Measurements from ENCODE around the gene CEMIP2.
A peak's percentile ranks its signal among the peaks of the same experiment; 100 is the strongest.
"Not testable (repeated sequence)": the region's sequence is repeated elsewhere in the genome, so short reads cannot be mapped to it uniquely, and the experiment has no call there.

CEMIP2 gene

GRCh38 chr9:71716138-71716909 is 52.0 kb downstream of the CEMIP2 start:
- peak; percentile 6 for DNase-seq (ENCODE audit: low spot score)
- no peak for FAIRE-seq

DNA sequence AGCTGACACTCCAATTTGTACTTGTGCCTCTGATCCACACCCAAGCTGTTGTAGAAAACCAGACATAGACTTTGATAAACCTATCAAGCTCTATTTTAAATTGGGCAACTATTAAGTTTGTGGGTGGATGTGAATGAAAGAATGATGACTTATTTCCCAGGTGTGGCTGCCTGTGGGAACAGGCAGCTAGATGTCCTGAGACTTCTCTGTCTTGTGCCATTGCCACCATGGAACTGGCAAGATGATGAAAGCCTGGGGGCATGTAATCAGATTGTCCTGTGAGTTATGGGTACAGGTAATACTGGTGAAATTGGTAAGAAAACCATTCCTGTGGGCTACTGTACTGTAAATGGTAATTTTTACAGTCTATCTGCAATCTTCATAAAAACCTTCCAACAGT is 57.5 kb downstream of the CEMIP2 start:
- FAIRE-seq (no peak), DNase-seq (ENCODE audit: low spot score) (no peak)

- FAIRE-seq (no peak), DNase-seq (ENCODE audit: low spot score) (no peak)
Measured at GRCh38 chr9:71710201-71710600, 58.1 kb downstream of the CEMIP2 start.

DNA sequence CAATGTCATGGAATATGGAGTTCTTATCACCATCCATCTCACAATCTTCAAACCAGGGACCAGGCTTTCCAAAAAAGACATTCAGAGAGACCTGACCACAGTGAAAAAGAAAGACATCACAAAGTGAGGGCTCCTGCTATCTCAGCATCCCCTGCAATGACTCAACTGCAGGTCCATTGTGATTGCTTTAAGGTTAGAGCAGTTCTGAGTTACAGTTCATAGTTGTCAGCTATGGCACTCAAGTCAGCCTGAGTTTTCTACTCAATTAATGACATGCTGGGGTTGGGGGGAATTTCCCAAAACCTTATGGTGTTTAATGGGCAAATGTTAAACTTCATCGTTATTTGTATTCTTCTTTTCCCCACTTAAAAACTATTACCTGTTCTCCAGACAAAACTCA is 58.9 kb downstream of the CEMIP2 start:
- no peak for FAIRE-seq

DNA sequence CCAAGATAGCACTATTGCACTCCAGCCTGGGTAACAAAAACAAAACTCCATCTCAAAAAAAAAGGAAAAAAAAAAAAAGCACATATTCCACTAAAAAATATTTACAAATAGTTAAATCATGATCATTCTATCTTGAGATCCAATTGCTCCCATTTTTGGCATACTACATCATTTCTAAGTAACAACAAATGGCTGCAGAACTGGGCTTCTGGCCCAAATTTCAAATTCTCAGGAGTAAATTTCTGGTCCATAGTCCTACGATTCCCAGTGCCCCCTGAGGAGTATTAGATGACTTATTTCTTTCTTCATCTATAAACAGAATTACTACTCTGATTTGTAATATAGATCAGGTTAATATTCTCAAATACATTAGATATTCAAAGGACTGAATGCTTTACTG is 62.1 kb downstream of the CEMIP2 start:
- FAIRE-seq (no peak), DNase-seq (ENCODE audit: low spot score) (no peak)

More for the DNA sequence above, 58.9 kb downstream of the CEMIP2 start:
- no peak for DNase-seq (ENCODE audit: low spot score)

GRCh38 chr9:71704796-71705195 is 63.5 kb downstream of the CEMIP2 start:
- FAIRE-seq (no peak), DNase-seq (ENCODE audit: low spot score) (no peak)

- FAIRE-seq = no peak
- DNase-seq (ENCODE audit: low spot score) = no peak
Measured at GRCh38 chr9:71703172-71703872, 65.0 kb downstream of the CEMIP2 start.

GRCh38 chr9:71697882-71698281 is 70.4 kb downstream of the CEMIP2 start:
- FAIRE-seq (no peak), DNase-seq (ENCODE audit: low spot score) (no peak)

DNA sequence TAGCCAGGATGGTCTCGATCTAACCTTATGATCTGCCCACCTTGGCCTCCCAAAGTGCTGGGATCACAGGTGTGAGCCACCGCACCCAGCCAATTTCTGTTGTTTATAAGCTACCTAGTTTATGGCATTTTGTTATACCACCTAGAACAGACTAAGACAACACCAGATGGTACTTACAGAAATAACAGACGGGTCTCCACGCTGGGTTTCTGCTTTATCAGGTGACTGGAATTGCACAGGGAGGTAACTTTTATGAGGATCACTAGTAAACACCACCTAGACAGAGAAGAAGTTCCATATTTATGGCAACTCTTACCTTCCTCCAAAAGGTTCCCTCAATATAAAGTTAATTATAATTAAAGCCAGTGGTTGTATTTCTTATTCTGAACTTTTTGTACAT is 74.0 kb downstream of the CEMIP2 start:
- DNase-seq (ENCODE audit: low spot score) (no peak), FAIRE-seq (no peak)

GRCh38 chr9:71693607-71694006 is 74.7 kb downstream of the CEMIP2 start:
- FAIRE-seq = no peak
- DNase-seq (ENCODE audit: low spot score) = no peak

DNA sequence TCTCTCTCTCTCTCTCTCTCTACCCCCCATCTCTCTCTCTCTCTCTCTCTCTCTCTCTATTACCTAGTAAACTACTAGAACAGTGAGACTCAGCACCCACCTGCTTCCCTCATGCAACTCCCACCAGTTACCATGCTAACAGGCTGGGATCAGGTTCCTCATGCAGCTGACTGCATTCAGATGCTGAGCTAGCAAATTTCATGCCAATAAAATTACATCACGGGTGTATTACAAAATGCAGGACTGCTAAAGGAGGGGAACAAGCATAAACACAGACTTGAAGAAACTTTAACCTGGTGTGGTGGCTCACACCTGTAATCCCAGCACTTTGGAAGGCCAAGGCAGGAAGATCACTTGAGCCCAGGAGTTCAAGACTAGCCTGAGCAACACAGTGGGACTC is 76.0 kb downstream of the CEMIP2 start:
- DNase-seq (ENCODE audit: low spot score) = no peak
- FAIRE-seq = no peak

DNA sequence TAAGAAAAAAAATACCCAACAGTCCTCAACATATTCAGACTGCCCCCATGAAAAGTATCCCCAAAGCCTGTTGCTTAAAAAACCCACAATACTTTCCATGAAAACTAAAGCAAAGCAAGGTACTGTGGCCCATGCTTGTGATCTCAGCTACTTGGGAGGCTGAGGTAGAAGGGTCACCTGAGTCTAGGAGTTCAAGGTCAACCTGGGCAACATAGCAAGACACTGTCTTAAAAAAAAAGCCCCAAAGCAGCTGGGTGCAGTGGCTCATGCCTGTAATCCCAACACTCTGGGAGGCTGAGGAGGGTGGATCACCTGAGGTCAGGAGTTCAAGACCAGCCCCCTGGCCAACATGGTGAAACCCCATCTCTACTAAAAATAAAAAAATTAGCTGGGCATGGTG is 76.7 kb downstream of the CEMIP2 start:
- FAIRE-seq; DNase-seq (ENCODE audit: low spot score): not testable (repeated sequence)

DNA sequence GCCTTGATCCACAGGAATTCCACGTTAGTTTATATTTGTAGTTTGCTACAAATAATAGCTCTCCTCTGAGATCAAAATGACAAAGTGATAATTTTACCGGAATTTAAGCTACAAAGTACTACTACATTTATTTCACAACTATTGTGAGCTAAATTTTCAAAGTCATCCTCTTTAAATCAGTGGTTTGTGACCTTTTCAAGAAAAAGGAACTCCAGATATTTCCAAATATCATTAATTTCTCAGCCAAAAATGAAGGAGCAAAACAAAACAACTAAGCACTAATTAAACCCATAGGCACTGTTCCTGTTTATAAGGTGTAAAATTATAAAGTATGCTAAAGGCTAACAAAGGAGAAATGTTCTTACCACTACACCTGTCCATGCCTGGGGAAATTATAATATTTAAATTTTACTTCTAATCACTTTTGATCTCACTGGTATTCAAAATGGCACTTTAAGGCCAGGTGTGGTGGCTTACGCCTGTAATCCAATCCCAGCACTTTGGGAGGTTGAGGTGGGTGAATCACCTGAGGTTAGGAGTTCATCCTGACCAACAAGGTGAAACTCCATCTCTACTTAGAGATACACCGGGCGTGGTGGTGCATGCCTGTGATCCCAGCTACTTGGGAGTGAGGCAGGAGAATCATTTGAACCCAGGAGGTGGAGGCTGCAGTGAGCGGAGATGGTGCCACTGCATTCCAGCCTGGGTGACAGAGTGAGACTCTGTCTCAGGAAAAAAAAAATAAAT is 77.5 kb downstream of the CEMIP2 start:
- FAIRE-seq (no peak), DNase-seq (ENCODE audit: low spot score) (no peak)

DNA sequence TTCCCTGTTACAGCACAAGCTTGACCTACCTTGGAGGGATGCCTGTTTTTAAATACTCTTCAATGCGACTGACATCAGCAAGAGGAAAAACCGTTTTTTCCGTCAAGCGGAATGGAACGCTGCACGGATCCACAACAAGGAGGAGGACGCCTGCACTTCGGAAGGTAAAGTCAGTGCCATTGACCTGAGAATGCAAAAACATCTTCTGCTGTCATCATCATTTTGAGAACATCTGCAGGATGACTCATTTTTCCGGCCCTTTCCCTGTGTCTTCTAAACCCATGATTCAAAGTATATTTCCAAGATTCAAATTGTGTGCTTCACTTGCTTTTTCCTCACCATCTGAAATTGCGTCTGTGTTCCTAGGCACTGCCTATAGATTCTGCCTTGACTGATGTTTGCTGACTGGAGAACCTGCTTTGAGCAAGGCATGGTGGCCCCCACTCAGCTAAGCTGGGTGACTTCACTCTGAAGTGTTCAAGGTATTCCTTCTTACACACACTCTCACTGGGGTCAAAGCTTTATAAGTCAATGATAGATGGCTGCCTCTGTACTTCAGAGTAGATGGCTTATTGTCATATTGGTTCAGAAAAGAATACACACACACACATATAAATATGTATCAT is 78.1 kb downstream of the CEMIP2 start:
- no peak for FAIRE-seq
- no peak for DNase-seq (ENCODE audit: low spot score)

DNA sequence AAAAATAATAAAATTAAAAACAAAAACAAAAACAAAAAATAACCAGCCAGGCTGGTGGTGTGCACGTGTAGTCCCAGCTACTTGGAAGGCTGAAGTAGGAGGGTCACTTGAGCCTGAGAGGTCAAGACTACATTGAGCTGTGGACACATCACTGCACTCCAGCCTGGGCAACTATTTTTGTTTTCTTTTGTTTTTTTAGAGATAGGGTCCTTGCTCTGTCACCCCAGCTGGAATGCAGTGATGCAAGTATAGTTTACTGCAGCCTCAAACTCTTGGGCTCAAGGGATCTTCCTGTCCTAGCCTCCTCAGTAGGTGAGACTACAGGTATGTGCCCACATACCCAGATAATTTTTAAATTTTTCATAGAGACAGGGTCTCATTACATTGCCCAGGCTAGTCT is 80.6 kb downstream of the CEMIP2 start:
- FAIRE-seq (no peak), DNase-seq (ENCODE audit: low spot score) (no peak)

DNA sequence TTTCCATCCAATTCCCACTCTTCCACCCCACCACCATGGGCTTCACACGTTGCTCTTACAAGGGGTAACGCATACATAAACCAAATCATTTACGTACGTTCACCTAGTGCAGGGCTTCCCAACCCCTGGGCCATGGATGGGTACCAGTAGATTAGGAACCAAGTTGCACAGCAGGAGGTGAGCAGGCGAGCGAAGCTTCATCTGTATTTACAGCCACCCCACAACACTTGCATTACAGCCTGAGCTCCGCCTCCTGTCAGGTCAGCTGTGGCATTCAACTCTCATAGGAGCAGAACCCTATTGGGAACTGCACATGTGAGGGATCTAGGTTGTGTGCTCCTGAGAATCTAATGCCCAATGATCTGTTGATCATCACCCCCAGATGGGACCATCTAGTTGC is 82.3 kb downstream of the CEMIP2 start:
- no peak for FAIRE-seq
- no peak for DNase-seq (ENCODE audit: low spot score)

- DNase-seq (ENCODE audit: low spot score) = no peak
- no peak for FAIRE-seq
Measured at GRCh38 chr9:71685394-71685793, 82.9 kb downstream of the CEMIP2 start.

DNA sequence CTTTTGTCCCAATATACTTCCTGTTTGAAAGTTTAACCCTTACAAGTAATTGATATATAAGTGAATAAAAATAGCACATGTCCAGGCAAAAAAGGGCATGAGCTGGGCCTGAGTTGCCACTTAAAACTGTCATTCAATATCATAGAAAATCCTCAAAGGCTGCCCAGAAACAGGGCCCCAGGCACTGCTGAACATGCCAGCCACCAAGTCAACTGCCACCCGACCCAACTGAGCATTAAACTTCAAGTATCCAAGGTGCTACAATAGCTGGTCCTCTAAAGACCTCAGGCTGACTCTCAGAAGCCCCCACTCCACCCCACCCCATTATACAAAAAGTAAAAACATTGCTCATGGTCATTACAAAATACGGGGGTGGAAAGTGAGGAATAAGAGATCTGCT is 83.7 kb downstream of the CEMIP2 start:
- DNase-seq (ENCODE audit: low spot score) (no peak), FAIRE-seq (no peak)

GRCh38 chr9:71683598-71684235 is 84.6 kb downstream of the CEMIP2 start:
- DNase-seq (ENCODE audit: low spot score) = no peak
- no peak for FAIRE-seq

GRCh38 chr9:71681708-71682272 is 86.5 kb downstream of the CEMIP2 start:
- DNase-seq (ENCODE audit: low spot score) = peak; percentile 71
- FAIRE-seq = peak; percentile 68

GRCh38 chr9:71681104-71681707 is 87.1 kb downstream of the CEMIP2 start:
- DNase-seq (ENCODE audit: low spot score) (no peak), FAIRE-seq (no peak)

All from urothelium cell line (cell line).